GM18508 (cell line): ENCODE data around the gene ADAMTSL2.
"Not testable (repeated sequence)": the region's sequence is repeated elsewhere in the genome, so short reads cannot be mapped to it uniquely, and the experiment has no call there.

Experiments used
- ATAC-seq: cut with Tn5 transposase; IDR thresholded peaks from one replicate; pipeline ENCODE4 v1.9.1; 2021; ENCODE audit warnings: moderate number of reproducible peaks; ENCODE audit not compliant: insufficient read depth, unreplicated experiment

The ADAMTSL2 gene

GRCh38 chr9:133553123-133553522 is 18.6 kb downstream of the ADAMTSL2 start:
- no peak for ATAC-seq

- ATAC-seq: no peak
Measured at GRCh38 chr9:133553973-133554713, 19.6 kb downstream of the ADAMTSL2 start.

DNA sequence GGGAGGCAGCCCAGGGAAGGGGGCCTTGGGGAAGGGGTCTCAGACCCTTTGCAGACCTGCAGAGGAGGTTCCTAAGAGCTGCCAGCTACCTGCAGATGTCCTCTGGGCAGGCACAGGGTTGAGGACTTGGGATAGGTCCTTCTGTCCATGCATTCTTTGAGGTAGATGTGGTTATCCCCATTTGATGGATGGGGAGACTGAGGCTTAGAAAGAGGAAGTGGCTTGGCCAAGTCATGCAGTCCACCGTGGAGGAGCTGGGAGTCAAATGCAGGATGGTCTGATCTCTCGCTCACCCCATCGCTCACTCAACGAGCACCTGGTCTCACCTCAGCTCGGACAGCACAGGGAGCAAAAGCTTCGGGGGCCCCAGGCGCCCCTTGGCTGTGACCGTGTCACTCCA is 20.2 kb downstream of the ADAMTSL2 start:
- no peak for ATAC-seq

- ATAC-seq: no peak
Measured at GRCh38 chr9:133556354-133556753, 21.9 kb downstream of the ADAMTSL2 start.

- ATAC-seq: no peak
Measured at GRCh38 chr9:133557581-133557980, 23.1 kb downstream of the ADAMTSL2 start.

DNA sequence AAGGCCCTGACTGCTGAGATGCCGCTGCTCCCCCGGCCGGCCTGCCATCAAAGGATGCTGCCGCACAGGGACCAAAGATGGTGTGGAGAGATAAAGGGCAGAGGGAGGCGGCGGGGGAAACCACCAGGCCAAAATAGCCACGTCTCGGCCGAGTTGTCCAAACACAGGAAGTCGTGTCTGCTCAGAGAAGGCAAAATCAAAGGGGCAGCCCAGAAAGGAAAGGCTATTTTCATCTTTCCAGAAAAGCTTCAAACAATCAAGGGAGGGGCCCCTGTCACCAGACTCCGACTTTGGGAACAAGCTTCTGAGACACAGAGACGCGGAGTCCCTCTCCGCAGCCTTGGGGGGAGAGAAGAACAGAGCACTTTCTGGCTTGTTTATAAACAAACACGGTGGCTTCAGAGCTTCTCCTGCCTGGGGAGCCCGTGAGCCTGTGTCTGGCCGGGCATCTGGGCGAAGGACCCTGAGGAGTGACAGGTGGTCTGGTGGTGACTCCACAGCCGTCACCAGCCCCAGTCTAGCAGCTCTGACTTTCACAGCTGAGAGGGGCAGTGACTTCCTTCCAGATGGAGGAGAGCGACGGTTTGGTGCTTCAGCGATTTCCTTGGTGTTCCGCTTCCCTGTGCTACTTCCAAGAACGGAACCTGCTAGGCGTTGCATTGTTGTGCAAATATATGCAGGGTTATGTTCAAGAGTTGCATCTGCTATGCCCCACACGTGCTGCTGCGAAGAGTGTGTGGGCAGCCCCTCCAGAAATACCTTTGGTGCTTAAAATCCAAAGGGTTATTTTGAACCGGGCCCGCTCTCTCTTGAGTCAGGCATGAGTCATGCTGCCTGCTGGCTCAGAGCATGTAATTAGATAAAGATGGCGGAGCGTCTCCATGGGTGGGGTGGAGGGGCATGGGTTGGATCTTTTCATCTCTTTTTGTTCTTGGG is 24.0 kb downstream of the ADAMTSL2 start:
- ATAC-seq: no peak

GRCh38 chr9:133560311-133560710 is 25.8 kb downstream of the ADAMTSL2 start:
- no peak for ATAC-seq

DNA sequence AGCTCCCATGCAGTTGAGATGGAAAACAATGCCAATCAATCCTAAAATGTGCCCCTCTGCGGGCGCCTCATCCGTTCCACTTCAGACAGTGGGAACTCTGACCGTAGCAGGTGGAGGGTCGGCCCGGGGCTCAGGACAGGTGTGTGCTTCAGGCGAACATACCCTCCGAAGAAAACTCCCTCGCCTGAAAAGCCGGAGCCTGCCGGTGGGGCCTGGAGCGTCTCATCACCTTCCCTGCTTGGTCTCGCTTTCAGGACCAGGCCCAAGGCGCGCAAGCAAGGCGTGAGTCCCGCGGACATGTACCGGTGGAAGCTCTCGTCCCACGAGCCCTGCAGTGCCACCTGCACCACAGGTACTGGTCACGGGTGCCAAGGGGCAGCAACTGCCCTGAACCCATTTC is 26.4 kb downstream of the ADAMTSL2 start:
- no peak for ATAC-seq

DNA sequence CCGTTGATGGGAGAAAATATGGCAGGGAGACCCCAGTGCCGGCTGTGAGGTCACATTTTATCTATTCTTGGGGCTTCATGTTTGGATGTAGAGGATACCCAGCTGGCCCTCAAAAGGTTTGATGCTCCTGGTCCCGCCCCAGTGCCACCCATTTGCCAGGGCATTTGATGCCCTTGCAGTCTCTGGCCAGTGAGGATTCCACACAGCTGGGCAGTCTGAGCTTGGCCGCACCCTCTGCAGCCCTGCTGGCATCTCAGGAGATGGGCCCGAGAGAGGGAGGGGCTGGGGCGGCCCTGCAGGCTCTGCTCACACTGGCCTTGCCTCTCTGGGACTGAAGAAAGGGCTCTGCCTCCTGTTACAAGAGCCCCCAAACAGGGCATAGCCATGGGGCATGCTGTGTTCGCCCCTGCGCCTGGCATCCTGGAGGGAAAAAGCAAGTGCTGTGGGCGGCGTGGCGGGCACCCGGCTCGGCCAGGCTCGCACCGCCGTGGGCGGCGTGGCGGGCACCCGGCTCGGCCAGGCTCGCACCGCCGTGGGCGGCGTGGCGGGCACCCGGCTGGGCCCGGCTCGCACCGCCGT is 27.6 kb downstream of the ADAMTSL2 start:
- no peak for ATAC-seq

DNA sequence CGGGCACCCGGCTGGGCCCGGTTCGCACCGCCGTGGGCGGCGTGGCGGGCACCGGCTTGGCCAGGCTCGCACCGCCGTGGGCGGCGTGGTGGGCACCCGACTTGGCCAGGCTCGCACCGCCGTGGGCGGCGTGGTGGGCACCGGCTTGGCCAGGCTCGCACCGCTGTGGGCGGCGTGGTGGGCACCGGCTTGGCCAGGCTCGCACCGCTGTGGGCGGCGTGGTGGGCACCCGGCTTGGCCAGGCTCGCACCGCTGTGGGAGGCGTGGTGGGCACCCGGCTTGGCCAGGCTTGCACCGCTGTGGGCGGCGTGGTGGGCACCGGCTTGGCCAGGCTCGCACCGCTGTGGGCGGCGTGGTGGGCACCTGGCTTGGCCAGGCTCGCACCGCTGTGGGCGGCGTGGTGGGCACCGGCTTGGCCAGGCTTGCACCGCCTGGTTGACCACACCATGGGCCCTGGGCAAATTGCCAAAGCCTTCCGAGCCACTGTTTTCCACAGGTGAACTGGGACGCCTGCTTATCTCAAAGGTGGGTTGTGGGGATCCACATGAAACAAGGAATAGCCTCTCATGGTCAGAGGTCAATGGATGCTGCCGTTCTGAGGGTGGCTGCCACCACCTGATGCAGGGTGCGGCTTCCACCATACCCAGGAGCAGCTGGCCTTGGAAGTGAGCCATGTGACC is 28.2 kb downstream of the ADAMTSL2 start:
- no peak for ATAC-seq

DNA sequence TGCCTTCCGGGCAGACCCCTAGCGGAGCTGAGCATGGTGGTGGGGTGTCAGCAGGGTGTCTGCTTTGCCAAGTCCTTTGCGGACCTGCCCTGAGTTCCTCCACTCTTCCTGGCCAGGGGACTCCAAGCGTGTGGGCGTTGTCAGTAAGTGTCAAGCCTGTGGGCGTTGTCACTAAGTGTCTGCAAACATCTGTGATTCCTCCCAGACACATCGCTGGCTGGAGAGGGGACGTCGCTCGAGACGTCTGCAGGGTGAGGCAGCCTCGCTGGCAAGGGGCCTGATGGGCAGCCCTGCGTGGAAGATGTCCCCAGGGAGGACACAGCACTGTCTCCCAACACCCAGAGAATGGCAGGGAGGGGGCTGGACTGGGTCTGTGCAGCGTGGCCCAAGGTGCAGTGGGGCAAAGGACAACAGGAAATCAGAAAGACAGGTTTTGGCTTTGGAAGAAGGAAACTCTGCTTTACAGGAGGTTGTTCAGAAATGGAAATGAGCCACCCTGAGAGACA is 28.8 kb downstream of the ADAMTSL2 start:
- no peak for ATAC-seq

- ATAC-seq: not testable (repeated sequence)
Measured at GRCh38 chr9:133563814-133564213, 29.3 kb downstream of the ADAMTSL2 start.

GRCh38 chr9:133564451-133565116 is 30.1 kb downstream of the ADAMTSL2 start:
- ATAC-seq: no peak

DNA sequence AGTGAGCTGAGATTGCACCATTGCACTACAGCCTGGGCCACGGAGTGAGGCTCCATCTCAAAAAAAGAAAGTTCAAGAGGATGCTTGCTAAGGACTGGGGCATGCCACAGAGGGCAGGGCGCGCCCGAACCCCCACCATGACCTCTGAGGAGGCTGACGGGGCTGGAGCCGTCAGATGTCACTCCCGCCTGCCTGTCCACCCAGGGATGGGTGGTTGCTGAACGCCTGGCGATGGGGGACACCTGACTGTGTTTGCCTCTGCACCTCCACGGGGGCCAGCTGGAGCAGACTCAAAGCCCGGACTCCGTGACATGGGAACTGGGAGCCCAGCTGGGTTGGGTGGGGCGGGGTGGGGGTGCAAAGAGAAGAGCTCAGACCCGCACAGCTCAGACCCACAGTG is 31.9 kb downstream of the ADAMTSL2 start:
- no peak for ATAC-seq

GRCh38 chr9:133566817-133567216 is 32.3 kb downstream of the ADAMTSL2 start:
- ATAC-seq: no peak

GRCh38 chr9:133568186-133568585 is 33.7 kb downstream of the ADAMTSL2 start:
- no peak for ATAC-seq

DNA sequence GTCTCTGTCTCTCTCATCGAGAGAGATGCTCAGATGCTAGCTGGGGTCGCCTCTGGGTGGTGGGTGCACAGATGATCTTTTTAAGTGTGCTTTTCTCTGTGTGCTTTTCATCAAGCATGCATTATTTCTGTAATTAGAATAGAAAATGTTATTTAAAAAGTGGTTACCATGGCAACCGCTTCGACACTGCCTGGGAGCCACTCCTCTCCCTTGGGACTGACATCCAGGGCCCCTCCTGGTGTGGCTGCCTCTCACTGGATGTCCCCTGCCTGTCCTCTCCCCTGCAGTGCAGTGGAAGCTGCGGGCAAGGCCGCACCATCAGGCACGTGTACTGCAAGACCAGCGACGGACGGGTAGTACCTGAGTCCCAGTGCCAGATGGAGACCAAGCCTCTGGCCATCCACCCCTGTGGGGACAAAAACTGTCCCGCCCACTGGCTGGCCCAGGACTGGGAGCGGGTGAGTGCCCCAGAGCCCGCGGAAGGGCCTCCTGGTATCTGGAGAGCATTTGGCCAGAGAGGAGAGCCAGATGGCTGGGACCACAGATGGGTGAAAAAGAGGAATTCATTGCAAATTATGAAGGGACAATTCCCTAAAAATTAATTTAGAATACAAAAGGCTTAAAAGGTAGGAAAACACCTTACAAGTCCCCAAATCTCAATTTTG is 34.7 kb downstream of the ADAMTSL2 start:
- ATAC-seq: no peak

DNA sequence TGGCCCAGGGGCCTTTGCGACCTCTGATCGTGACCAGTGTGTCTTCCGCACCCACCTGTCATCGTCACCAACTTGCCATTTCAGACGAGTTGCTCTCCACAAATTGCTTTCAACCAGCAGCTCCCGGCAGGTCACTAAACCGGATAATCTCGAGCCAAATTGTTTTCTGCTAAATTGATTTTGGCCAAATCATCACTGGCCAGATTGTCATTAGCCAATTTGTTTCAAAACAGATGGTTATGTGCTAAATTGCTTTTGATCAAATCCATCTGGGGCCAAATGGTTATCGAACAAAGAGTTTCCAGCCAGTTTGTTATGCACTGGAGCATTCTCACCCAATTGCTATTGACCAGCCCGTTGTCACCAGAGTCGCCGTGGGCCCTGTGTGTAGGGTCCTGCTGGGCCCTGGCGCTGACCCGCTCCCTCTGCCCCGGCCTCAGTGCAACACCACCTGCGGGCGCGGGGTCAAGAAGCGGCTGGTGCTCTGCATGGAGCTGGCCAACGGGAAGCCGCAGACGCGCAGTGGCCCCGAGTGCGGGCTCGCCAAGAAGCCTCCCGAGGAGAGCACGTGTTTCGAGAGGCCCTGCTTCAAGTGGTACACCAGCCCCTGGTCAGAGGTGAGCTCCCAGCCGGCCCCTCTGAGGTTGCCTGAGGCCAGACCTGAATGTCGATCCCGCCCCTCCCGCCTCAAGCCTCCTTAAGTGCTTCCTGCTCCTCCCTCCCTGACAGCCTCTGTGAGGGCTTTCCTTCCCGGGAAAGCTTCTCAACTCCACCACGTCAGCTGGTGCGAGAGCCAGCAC is 35.6 kb downstream of the ADAMTSL2 start:
- no peak for ATAC-seq

DNA sequence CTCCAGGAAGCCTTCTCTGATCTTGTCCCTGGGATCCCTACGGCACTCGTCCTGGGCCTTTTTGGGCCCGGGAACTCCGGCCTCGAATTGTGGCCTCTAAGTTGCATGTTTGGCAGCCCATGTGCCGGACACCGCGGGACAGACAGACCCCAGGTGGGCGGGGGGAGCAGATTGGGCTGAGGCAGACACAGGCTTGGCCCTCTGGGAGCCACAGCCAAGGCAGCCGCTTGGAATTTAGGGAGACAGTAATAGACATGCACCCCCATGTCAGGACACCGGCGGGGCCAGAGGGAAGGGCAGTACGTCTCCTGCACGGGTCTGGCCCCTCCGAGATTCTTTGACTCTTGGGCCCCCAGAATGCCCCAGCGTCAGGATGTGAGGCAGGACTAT is 36.2 kb downstream of the ADAMTSL2 start:
- no peak for ATAC-seq
